K562 (cell line): ENCODE results near the gene ZNF514. TPM values are rescaled to one million over a fixed set of nuclear protein-coding genes. Genes with fewer than 3 reads are reported as not detected.

Experiments
- NR2C1 ChIP-seq, 2 experiments: fragments of 450-650 bp; IDR thresholded peaks; 2 replicates each; pipeline ENCODE4 v1.6.1; 2017; ENCODE audit warnings: mild to moderate bottlenecking in 2 of 2, antibody characterized with exemption in 1 of 2, inconsistent platforms in 1 of 2, missing compliant biosample characterization in 1 of 2, missing genetic modification characterization in 1 of 2
- U2AF2 ChIP-seq: fragments of 200-400 bp; formaldehyde crosslinking; optimal IDR thresholded peaks from 2 replicates; pipeline ENCODE3; 2017; ENCODE audit warnings: low read depth, mild to moderate bottlenecking, low read length
- ZNF589 ChIP-seq: fragments of 200-800 bp; sonication (Bioruptor generic); IDR thresholded peaks from 2 replicates; pipeline ENCODE4 v1.6.1; 2016; ENCODE audit warnings: low read depth, missing genetic modification characterization, missing compliant biosample characterization
- ZNF785 ChIP-seq: fragments of 250-450 bp; sonication (Bioruptor Pico); IDR thresholded peaks from 2 replicates; pipeline ENCODE4 v1.4.0; 2020; ENCODE audit warnings: mild to moderate bottlenecking
- polyA plus RNA-seq, 8 experiments: library from polyadenylated mRNA; depleted of rRNA in 4 of 8; stranded (reverse) in 5 of 8; unstranded in 3 of 8; fragments of >200 nt; fragmentation: Nextera tagmentation in 2 of 8; fragmentation: Illumina TruSeq in 1 of 8; extraction: Ambion mirVana in 2 of 8; extraction: Trizol in 1 of 8; gene quantifications; 2 replicates each; pipeline versions ENCODE4 v1.2.1 to v1.2.3, GENCODE V29; 2011 to 2014; ENCODE audit warnings: inconsistent platforms in 1 of 8, missing spikeins in 1 of 8
- total RNA-seq, 7 experiments: library from RNA; depleted of rRNA in 6 of 7; stranded (reverse); fragments of >200 nt in 6 of 7; fragmentation: Illumina TruSeq in 2 of 7; extraction: Trizol in 2 of 7; gene quantifications; 2 replicates each; pipeline versions ENCODE4 v1.2.1 to v1.2.3, GENCODE V29; 2011 to 2021; ENCODE audit warnings: low replicate concordance in 1 of 7
- TF ChIP-seq, protein P1 (sequence below): fragments of 250-450 bp; sonication (Bioruptor Pico); IDR thresholded peaks from 2 replicates; pipeline ENCODE4 v1.4.0; 2020
- TF ChIP-seq, protein P2 (sequence below): sonication (generic); formaldehyde crosslinking; IDR thresholded peaks from 2 replicates; pipeline ENCODE4 v1.8.1; 2022; ENCODE audit warnings: missing genetic modification reagents
- TF ChIP-seq, protein P3 (sequence below): fragments of 250-450 bp; sonication (Bioruptor Pico); IDR thresholded peaks from 2 replicates; pipeline ENCODE4 v1.8.0; 2022; ENCODE audit warnings: inconsistent platforms
- TF ChIP-seq, protein P4 (sequence below): fragments of 200-800 bp; sonication (Bioruptor generic); IDR thresholded peaks from 2 replicates; pipeline ENCODE4 v1.6.1; 2017; ENCODE audit warnings: missing genetic modification characterization, missing compliant biosample characterization

Gene ZNF514
- total and polyA plus RNA-seq, 9 of the 15 experiments (the other 6 are each of a cell fraction or from before 2014, with no cell fraction given) = 7.5 to 17.7 (median 11.4) TPM

DNA sequence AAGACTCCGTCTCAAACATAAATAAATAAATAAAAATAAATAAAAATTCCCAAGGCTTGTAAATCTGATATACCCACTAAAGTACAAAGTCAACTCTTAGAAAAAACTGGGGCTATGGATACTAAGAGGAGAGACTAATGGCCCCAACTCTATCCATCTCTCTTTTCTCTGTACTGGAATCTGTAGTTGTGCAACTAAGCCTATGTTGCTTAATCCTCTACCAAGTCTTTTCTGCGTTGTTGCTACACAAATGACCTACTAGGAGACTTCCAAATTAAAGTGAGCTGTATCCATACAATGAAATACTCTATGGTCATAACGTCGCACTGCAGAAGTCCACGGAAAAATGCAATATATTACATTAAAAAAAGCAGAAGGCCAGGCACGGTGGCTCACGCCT is 46.2 kb downstream of the ZNF514 start (continued):
- TF ChIP-seq, protein P1, sequence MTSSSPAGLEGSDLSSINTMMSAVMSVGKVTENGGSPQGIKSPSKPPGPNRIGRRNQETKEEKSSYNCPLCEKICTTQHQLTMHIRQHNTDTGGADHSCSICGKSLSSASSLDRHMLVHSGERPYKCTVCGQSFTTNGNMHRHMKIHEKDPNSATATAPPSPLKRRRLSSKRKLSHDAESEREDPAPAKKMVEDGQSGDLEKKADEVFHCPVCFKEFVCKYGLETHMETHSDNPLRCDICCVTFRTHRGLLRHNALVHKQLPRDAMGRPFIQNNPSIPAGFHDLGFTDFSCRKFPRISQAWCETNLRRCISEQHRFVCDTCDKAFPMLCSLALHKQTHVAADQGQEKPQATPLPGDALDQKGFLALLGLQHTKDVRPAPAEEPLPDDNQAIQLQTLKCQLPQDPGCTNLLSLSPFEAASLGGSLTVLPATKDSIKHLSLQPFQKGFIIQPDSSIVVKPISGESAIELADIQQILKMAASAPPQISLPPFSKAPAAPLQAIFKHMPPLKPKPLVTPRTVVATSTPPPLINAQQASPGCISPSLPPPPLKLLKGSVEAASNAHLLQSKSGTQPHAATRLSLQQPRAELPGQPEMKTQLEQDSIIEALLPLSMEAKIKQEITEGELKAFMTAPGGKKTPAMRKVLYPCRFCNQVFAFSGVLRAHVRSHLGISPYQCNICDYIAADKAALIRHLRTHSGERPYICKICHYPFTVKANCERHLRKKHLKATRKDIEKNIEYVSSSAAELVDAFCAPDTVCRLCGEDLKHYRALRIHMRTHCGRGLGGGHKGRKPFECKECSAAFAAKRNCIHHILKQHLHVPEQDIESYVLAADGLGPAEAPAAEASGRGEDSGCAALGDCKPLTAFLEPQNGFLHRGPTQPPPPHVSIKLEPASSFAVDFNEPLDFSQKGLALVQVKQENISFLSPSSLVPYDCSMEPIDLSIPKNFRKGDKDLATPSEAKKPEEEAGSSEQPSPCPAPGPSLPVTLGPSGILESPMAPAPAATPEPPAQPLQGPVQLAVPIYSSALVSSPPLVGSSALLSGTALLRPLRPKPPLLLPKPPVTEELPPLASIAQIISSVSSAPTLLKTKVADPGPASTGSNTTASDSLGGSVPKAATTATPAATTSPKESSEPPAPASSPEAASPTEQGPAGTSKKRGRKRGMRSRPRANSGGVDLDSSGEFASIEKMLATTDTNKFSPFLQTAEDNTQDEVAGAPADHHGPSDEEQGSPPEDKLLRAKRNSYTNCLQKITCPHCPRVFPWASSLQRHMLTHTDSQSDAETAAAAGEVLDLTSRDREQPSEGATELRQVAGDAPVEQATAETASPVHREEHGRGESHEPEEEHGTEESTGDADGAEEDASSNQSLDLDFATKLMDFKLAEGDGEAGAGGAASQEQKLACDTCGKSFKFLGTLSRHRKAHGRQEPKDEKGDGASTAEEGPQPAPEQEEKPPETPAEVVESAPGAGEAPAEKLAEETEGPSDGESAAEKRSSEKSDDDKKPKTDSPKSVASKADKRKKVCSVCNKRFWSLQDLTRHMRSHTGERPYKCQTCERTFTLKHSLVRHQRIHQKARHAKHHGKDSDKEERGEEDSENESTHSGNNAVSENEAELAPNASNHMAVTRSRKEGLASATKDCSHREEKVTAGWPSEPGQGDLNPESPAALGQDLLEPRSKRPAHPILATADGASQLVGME (CRISPR knock-in tag) = no peak
- TF ChIP-seq U2AF2 = no peak
- TF ChIP-seq NR2C1 (IDR thresholded peaks at IDR 0.05) = no peak
- no peak for TF ChIP-seq NR2C1 (tag; IDR thresholded peaks at IDR 0.05)
- TF ChIP-seq, protein P2, sequence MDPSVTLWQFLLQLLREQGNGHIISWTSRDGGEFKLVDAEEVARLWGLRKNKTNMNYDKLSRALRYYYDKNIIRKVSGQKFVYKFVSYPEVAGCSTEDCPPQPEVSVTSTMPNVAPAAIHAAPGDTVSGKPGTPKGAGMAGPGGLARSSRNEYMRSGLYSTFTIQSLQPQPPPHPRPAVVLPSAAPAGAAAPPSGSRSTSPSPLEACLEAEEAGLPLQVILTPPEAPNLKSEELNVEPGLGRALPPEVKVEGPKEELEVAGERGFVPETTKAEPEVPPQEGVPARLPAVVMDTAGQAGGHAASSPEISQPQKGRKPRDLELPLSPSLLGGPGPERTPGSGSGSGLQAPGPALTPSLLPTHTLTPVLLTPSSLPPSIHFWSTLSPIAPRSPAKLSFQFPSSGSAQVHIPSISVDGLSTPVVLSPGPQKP (CRISPR knock-in tag) = no peak
- TF ChIP-seq, protein P3, sequence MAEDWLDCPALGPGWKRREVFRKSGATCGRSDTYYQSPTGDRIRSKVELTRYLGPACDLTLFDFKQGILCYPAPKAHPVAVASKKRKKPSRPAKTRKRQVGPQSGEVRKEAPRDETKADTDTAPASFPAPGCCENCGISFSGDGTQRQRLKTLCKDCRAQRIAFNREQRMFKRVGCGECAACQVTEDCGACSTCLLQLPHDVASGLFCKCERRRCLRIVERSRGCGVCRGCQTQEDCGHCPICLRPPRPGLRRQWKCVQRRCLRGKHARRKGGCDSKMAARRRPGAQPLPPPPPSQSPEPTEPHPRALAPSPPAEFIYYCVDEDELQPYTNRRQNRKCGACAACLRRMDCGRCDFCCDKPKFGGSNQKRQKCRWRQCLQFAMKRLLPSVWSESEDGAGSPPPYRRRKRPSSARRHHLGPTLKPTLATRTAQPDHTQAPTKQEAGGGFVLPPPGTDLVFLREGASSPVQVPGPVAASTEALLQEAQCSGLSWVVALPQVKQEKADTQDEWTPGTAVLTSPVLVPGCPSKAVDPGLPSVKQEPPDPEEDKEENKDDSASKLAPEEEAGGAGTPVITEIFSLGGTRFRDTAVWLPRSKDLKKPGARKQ = no peak
- TF ChIP-seq, protein P4, sequence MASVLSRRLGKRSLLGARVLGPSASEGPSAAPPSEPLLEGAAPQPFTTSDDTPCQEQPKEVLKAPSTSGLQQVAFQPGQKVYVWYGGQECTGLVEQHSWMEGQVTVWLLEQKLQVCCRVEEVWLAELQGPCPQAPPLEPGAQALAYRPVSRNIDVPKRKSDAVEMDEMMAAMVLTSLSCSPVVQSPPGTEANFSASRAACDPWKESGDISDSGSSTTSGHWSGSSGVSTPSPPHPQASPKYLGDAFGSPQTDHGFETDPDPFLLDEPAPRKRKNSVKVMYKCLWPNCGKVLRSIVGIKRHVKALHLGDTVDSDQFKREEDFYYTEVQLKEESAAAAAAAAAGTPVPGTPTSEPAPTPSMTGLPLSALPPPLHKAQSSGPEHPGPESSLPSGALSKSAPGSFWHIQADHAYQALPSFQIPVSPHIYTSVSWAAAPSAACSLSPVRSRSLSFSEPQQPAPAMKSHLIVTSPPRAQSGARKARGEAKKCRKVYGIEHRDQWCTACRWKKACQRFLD (CRISPR knock-in tag) = no peak
- no peak for TF ChIP-seq ZNF785 (CRISPR knock-in tag)
- TF ChIP-seq ZNF589 = no peak
